ENCODE measurements around the gene RNPS1. TPM values are rescaled to one million over a fixed set of nuclear protein-coding genes. Genes with fewer than 3 reads are reported as not detected.

Gene RNPS1
- polyA plus RNA-seq, 1 of the 3 experiments (the other 2 are of a cell fraction), result 277 TPM

GRCh38 chr16:2231016-2231931 lies 36.7 kb downstream of the RNPS1 start (continued):
- TF ChIP-seq, protein P1, sequence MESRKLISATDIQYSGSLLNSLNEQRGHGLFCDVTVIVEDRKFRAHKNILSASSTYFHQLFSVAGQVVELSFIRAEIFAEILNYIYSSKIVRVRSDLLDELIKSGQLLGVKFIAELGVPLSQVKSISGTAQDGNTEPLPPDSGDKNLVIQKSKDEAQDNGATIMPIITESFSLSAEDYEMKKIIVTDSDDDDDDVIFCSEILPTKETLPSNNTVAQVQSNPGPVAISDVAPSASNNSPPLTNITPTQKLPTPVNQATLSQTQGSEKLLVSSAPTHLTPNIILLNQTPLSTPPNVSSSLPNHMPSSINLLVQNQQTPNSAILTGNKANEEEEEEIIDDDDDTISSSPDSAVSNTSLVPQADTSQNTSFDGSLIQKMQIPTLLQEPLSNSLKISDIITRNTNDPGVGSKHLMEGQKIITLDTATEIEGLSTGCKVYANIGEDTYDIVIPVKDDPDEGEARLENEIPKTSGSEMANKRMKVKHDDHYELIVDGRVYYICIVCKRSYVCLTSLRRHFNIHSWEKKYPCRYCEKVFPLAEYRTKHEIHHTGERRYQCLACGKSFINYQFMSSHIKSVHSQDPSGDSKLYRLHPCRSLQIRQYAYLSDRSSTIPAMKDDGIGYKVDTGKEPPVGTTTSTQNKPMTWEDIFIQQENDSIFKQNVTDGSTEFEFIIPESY (IDR thresholded peaks at IDR 0.05; ENCODE audit: borderline replicate concordance, low read depth), result no peak

DNA sequence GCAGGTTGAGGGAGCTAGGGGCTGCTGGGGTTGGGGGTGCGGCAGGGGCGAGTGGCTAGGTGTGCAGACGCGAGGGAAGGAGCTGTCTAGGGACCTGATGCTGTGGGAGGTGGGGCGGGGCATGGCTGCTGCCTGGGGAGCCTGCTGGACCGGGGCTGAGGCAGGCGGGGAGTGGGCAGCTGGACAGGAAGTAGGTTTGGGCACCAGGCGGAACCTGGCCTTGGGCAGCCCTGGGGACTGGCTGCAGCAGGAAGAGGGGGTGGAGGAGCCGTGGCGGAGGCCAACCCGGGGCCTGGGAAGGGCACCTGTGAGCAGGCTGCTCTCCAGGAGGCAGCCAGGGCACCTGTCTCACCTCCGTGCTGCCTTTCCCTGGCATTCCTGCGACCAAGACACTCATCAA lies 37.5 kb downstream of the RNPS1 start:
- Histone ChIP-seq H2AFZ (ENCODE audit: low read depth) (no peak overlapping the region), H4K20me1 (ENCODE audit: insufficient read depth) (peaks cover 30% of the 10 kb centered on the region)
- CTCF ChIA-PET, result interaction anchor here (0.7 to 1.6 kb wide), 2 partner anchors 12 to 21 kb away, joined by 3 to 5 read pairs; partner anchors contain the start of gene ECI1

More for the DNA sequence above, 37.5 kb downstream of the RNPS1 start:
- Histone ChIP-seq H3K27me3 (ENCODE audit: insufficient read depth) (no peaks in the 10 kb centered on the region), H3K4me3 (ENCODE audit: low read depth in 2 of 2, low read length in 1 of 2) (no peak overlapping the region), H3K4me1 (ENCODE audit: control insufficient read depth in 1 of 2, insufficient read depth in 2 of 2, low read depth in 1 of 2, low read length in 1 of 2) (no peaks in the 10 kb centered on the region; a peak in 1 of 4 replicates), H3K79me2 (ENCODE audit: insufficient read depth) (peaks cover 32% of the 10 kb centered on the region), H3K27ac (ENCODE audit: low read depth in 2 of 2, low read length in 1 of 2) (no peak overlapping the region), H3K9ac (no peak overlapping the region), H3K9me2 (no peaks in the 10 kb centered on the region), H3K9me3 (no peaks in the 10 kb centered on the region), H3K36me3 (replicated peaks in 1 of 2; ENCODE audit: control insufficient read depth in 1 of 2, insufficient read depth in 2 of 2, low read length in 1 of 2) (peaks cover 0 to 67% of the 10 kb centered on the region in 2 experiments), H3K4me2 (no peak overlapping the region), H3F3A (replicated peaks; ENCODE audit: insufficient read depth) (no peaks in the 10 kb centered on the region)
- 93% methylated on average over 7 of the region's 13 CpGs for WGBS (ENCODE audit: low lambda C conversion rate)
- POLR2A ChIA-PET, result no interaction called here
- TF ChIP-seq FOXJ3 (CRISPR knock-in tag; IDR thresholded peaks at IDR 0.05) (no peak), EP300 (IDR thresholded peaks at IDR 0.05; ENCODE audit: borderline replicate concordance in 1 of 2, low read depth in 1 of 2, low read length in 1 of 2) (no peak), ELF1 (IDR thresholded peaks at IDR 0.05) (no peak), NFIC (IDR thresholded peaks at IDR 0.05; ENCODE audit: borderline replicate concordance) (no peak), JUND (IDR thresholded peaks at IDR 0.05) (no peak), RFX5 (IDR thresholded peaks at IDR 0.05; ENCODE audit: low read length) (no peak), FOSL2 (IDR thresholded peaks at IDR 0.05; ENCODE audit: borderline replicate concordance, low read depth) (no peak), RAD21 (IDR thresholded peaks at IDR 0.05; ENCODE audit: low read length) (no peak), RCOR1 (IDR thresholded peaks at IDR 0.05; ENCODE audit: low read length) (no peak), MEF2A (IDR thresholded peaks at IDR 0.05; ENCODE audit: borderline replicate concordance, low read depth) (no peak), GABPA (IDR thresholded peaks at IDR 0.05; ENCODE audit: low read depth) (no peak), CHD2 (IDR thresholded peaks at IDR 0.05; ENCODE audit: low read length, partially characterized antibody) (no peak), NRF1 (IDR thresholded peaks at IDR 0.05; ENCODE audit: low read depth, low read length) (no peak), MXI1 (IDR thresholded peaks at IDR 0.05; ENCODE audit: low read depth, low read length) (no peak), TCF12 (IDR thresholded peaks at IDR 0.05) (no peak)
- TF ChIP-seq, protein P2, sequence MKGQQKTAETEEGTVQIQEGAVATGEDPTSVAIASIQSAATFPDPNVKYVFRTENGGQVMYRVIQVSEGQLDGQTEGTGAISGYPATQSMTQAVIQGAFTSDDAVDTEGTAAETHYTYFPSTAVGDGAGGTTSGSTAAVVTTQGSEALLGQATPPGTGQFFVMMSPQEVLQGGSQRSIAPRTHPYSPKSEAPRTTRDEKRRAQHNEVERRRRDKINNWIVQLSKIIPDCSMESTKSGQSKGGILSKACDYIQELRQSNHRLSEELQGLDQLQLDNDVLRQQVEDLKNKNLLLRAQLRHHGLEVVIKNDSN (IDR thresholded peaks at IDR 0.05; ENCODE audit: borderline replicate concordance, low read depth), result no peak
- TF ChIP-seq, protein P3, sequence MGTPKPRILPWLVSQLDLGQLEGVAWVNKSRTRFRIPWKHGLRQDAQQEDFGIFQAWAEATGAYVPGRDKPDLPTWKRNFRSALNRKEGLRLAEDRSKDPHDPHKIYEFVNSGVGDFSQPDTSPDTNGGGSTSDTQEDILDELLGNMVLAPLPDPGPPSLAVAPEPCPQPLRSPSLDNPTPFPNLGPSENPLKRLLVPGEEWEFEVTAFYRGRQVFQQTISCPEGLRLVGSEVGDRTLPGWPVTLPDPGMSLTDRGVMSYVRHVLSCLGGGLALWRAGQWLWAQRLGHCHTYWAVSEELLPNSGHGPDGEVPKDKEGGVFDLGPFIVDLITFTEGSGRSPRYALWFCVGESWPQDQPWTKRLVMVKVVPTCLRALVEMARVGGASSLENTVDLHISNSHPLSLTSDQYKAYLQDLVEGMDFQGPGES (IDR thresholded peaks at IDR 0.05; ENCODE audit: low read depth, low read length), result no peak
- DNase-seq, result no peak

All from SK-N-SH (cell line).